ENCODE data around the gene TNFRSF13B.

GRCh38 chr17:16905593-16906191 lies 66.2 kb downstream of the TNFRSF13B start:
- no peak for TF ChIP-seq CTCF (IDR thresholded peaks at IDR 0.05 in 2 of 3, conservative IDR thresholded peaks at IDR 0.05 in 1 of 3; ENCODE audit: borderline replicate concordance in 1 of 3, insufficient read depth in 1 of 3, low read depth in 2 of 3, low read length in 2 of 3)
- no peak for TF ChIP-seq CBX3 (IDR thresholded peaks at IDR 0.05; ENCODE audit: low read depth)
- TF ChIP-seq SP1 (IDR thresholded peaks at IDR 0.05; ENCODE audit: low read depth) = no peak
- TF ChIP-seq, protein P1, sequence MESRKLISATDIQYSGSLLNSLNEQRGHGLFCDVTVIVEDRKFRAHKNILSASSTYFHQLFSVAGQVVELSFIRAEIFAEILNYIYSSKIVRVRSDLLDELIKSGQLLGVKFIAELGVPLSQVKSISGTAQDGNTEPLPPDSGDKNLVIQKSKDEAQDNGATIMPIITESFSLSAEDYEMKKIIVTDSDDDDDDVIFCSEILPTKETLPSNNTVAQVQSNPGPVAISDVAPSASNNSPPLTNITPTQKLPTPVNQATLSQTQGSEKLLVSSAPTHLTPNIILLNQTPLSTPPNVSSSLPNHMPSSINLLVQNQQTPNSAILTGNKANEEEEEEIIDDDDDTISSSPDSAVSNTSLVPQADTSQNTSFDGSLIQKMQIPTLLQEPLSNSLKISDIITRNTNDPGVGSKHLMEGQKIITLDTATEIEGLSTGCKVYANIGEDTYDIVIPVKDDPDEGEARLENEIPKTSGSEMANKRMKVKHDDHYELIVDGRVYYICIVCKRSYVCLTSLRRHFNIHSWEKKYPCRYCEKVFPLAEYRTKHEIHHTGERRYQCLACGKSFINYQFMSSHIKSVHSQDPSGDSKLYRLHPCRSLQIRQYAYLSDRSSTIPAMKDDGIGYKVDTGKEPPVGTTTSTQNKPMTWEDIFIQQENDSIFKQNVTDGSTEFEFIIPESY (IDR thresholded peaks at IDR 0.05; ENCODE audit: extremely low read depth, insufficient replicate concordance, low read length) = no peak
- no peak for TF ChIP-seq ZFX (IDR thresholded peaks at IDR 0.05)
- TF ChIP-seq, protein P2, sequence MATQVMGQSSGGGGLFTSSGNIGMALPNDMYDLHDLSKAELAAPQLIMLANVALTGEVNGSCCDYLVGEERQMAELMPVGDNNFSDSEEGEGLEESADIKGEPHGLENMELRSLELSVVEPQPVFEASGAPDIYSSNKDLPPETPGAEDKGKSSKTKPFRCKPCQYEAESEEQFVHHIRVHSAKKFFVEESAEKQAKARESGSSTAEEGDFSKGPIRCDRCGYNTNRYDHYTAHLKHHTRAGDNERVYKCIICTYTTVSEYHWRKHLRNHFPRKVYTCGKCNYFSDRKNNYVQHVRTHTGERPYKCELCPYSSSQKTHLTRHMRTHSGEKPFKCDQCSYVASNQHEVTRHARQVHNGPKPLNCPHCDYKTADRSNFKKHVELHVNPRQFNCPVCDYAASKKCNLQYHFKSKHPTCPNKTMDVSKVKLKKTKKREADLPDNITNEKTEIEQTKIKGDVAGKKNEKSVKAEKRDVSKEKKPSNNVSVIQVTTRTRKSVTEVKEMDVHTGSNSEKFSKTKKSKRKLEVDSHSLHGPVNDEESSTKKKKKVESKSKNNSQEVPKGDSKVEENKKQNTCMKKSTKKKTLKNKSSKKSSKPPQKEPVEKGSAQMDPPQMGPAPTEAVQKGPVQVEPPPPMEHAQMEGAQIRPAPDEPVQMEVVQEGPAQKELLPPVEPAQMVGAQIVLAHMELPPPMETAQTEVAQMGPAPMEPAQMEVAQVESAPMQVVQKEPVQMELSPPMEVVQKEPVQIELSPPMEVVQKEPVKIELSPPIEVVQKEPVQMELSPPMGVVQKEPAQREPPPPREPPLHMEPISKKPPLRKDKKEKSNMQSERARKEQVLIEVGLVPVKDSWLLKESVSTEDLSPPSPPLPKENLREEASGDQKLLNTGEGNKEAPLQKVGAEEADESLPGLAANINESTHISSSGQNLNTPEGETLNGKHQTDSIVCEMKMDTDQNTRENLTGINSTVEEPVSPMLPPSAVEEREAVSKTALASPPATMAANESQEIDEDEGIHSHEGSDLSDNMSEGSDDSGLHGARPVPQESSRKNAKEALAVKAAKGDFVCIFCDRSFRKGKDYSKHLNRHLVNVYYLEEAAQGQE (IDR thresholded peaks at IDR 0.05; ENCODE audit: low read depth) = no peak
- no peak for TF ChIP-seq ATF3 (IDR thresholded peaks at IDR 0.05)
- no peak for TF ChIP-seq POLR2A (IDR thresholded peaks at IDR 0.05; ENCODE audit: borderline replicate concordance, extremely low read depth, insufficient read depth, insufficient read length)
